ENCODE results near the gene LY6G6D. TPM values are rescaled to one million over a fixed set of nuclear protein-coding genes. Genes with fewer than 3 reads are reported as not detected.

The LY6G6D gene
- total RNA-seq, 2 experiments from 2014 or later = not detected

- Mint-ChIP-seq H3K27ac (peak overlapping the region; percentile 58), H3K27me3 (no peaks in the 10 kb centered on the region), H3K4me1 (peaks cover 60% of the 10 kb centered on the region), H3K36me3 (peaks cover 22% of the 10 kb centered on the region), H3K4me3 (no peak overlapping the region), H3K9me3 (ENCODE audit: low read depth) (no peaks in the 10 kb centered on the region)
- CTCF ChIA-PET = interaction anchor here (0.7 to 4.9 kb wide), 6 partner anchors 9 to 86 kb away, joined by 3 to 60 read pairs (median 3); partner anchors contain the start of genes CLIC1 and MSH5
- ATAC-seq = no peak
- DNase-seq = no peak
Measured at GRCh38 chr6:31727034-31727716, 12.0 kb downstream of the LY6G6D start.

GRCh38 chr6:31727717-31728671 is 12.8 kb downstream of the LY6G6D start:
- H3K27ac Mint-ChIP-seq = peak overlapping the region; percentile 58
- DNase-seq (no peak), ATAC-seq (no peak)
- no peaks in the 10 kb centered on the region for H3K27me3 Mint-ChIP-seq
- peak overlapping the region; percentile 39 for H3K4me3 Mint-ChIP-seq
- H3K9me3 Mint-ChIP-seq (ENCODE audit: low read depth) = no peaks in the 10 kb centered on the region
- H3K36me3 Mint-ChIP-seq = peaks cover 27% of the 10 kb centered on the region
- H3K4me1 Mint-ChIP-seq = peaks cover 60% of the 10 kb centered on the region
- CTCF ChIA-PET = interaction anchor here (0.6 to 4.9 kb wide), 10 partner anchors 10 to 90 kb away, joined by 3 to 60 read pairs (median 3); partner anchors contain the start of genes CLIC1 and MSH5

GRCh38 chr6:31728767-31729514 is 13.8 kb downstream of the LY6G6D start, which contains the start of gene DDAH2:
Gene DDAH2 (minus strand): TSS chr6:31729299. CDS start chr6:31729161, 138 bp downstream.
- ATAC-seq (peak; percentile 10), DNase-seq (no peak)
- peak within 1 kb of the TSS; percentile 86 for H3K4me3 Mint-ChIP-seq
- no peaks in the 10 kb centered on the region for H3K27me3 Mint-ChIP-seq
- CTCF ChIA-PET = interaction anchor here (0.6 to 5.3 kb wide), 17 partner anchors 10 to 102 kb away, joined by 3 to 60 read pairs (median 6); partner anchors contain the start of genes C6orf47, CLIC1, HSPA1B and LSM2
- no peaks in the 10 kb centered on the region for H3K9me3 Mint-ChIP-seq (ENCODE audit: low read depth)
- peaks cover 36% of the 10 kb centered on the region for H3K36me3 Mint-ChIP-seq
- peaks cover 63% of the 10 kb centered on the region for H3K4me1 Mint-ChIP-seq
- peak within 1 kb of the TSS; percentile 80 for H3K27ac Mint-ChIP-seq

- Mint-ChIP-seq H3K9me3 (ENCODE audit: low read depth) (no peaks in the 10 kb centered on the region), H3K36me3 (peaks cover 42% of the 10 kb centered on the region), H3K4me3 (peak overlapping the region; percentile 86), H3K4me1 (peaks cover 65% of the 10 kb centered on the region), H3K27me3 (no peaks in the 10 kb centered on the region), H3K27ac (peak overlapping the region; percentile 80)
- ATAC-seq (peak; percentile 72), DNase-seq (peak; percentile 87)
- CTCF ChIA-PET = interaction anchor here (0.6 to 5.3 kb wide), 17 partner anchors 10 to 188 kb away, joined by 3 to 60 read pairs (median 6); partner anchors contain the start of genes C6orf47, CLIC1, DDX39B and HSPA1B
Measured at GRCh38 chr6:31729515-31729978, 14.4 kb downstream of the LY6G6D start.

GRCh38 chr6:31729979-31730630 is 15.0 kb downstream of the LY6G6D start:
- Mint-ChIP-seq H3K9me3 (ENCODE audit: low read depth) (no peaks in the 10 kb centered on the region), H3K27me3 (no peaks in the 10 kb centered on the region), H3K4me3 (peak overlapping the region; percentile 86), H3K27ac (peak overlapping the region; percentile 80), H3K36me3 (peaks cover 47% of the 10 kb centered on the region), H3K4me1 (peaks cover 66% of the 10 kb centered on the region)
- ATAC-seq = peak; percentile 62
- CTCF ChIA-PET = interaction anchor here (0.6 to 5.3 kb wide), 20 partner anchors 9 to 189 kb away, joined by 3 to 60 read pairs (median 5); partner anchors contain the start of genes ABHD16A, C6orf47, CLIC1 and DDX39B
- peak; percentile 80 for DNase-seq

GRCh38 chr6:31730631-31731086 is 15.5 kb downstream of the LY6G6D start:
- peak overlapping the region; percentile 80 for H3K27ac Mint-ChIP-seq
- H3K36me3 Mint-ChIP-seq = peaks cover 50% of the 10 kb centered on the region
- no peak for ATAC-seq

GRCh38 chr6:31732029-31732428 is 16.9 kb downstream of the LY6G6D start:
- Mint-ChIP-seq H3K36me3 (peaks cover 50% of the 10 kb centered on the region), H3K4me3 (no peak overlapping the region), H3K9me3 (ENCODE audit: low read depth) (no peaks in the 10 kb centered on the region), H3K27me3 (no peaks in the 10 kb centered on the region), H3K27ac (peak overlapping the region; percentile 43), H3K4me1 (peaks cover 56% of the 10 kb centered on the region)
- DNase-seq = no peak
- no peak for ATAC-seq
- CTCF ChIA-PET = interaction anchor here (0.9 to 5.3 kb wide), 4 partner anchors 38 to 185 kb away, joined by 3 to 51 read pairs (median 6); partner anchors contain the start of gene ATP6V1G2

More at GRCh38 chr6:31730631-31731086, 15.5 kb downstream of the LY6G6D start:
- H3K27me3 Mint-ChIP-seq = no peaks in the 10 kb centered on the region
- no peaks in the 10 kb centered on the region for H3K9me3 Mint-ChIP-seq (ENCODE audit: low read depth)
- peaks cover 64% of the 10 kb centered on the region for H3K4me1 Mint-ChIP-seq
- H3K4me3 Mint-ChIP-seq = peak overlapping the region; percentile 86
- CTCF ChIA-PET = interaction anchor here (0.9 to 5.3 kb wide), 13 partner anchors 9 to 101 kb away, joined by 3 to 60 read pairs (median 6); partner anchors contain the start of genes ABHD16A, C6orf47, CLIC1 and GPANK1
- no peak for DNase-seq

DNA sequence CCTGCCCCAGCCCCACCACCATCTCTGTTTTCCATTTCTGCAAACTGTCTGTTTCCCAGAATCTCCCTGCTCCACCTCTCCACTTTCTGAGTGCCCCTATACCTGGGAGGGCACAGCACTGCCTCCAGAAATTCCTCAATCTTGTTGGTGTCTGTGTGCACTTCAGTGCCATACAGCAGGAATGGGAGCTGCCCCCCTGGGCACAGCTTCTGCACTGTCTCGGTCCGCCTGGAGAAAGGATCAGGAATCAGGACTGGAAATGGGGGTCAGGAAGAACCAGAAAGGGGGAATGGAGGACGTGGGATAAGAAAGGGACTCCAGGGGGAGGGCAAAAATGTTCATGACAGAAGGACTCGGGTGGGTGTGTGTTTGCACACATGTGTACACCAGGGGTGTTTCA is 18.6 kb downstream of the LY6G6D start:
- DNase-seq (no peak), ATAC-seq (no peak)
- Mint-ChIP-seq H3K27ac (peak overlapping the region; percentile 96), H3K27me3 (no peaks in the 10 kb centered on the region), H3K36me3 (peaks cover 47% of the 10 kb centered on the region), H3K4me3 (peak overlapping the region; percentile 91), H3K4me1 (peaks cover 64% of the 10 kb centered on the region), H3K9me3 (ENCODE audit: low read depth) (no peaks in the 10 kb centered on the region)
- CTCF ChIA-PET = interaction anchor here (2.0 to 5.3 kb wide), 2 partner anchors 36 to 98 kb away, joined by 8 to 51 read pairs; no protein-coding TSS in a partner anchor

GRCh38 chr6:31734247-31734820 is 19.2 kb downstream of the LY6G6D start:
- peak overlapping the region; percentile 91 for H3K4me3 Mint-ChIP-seq

DNA sequence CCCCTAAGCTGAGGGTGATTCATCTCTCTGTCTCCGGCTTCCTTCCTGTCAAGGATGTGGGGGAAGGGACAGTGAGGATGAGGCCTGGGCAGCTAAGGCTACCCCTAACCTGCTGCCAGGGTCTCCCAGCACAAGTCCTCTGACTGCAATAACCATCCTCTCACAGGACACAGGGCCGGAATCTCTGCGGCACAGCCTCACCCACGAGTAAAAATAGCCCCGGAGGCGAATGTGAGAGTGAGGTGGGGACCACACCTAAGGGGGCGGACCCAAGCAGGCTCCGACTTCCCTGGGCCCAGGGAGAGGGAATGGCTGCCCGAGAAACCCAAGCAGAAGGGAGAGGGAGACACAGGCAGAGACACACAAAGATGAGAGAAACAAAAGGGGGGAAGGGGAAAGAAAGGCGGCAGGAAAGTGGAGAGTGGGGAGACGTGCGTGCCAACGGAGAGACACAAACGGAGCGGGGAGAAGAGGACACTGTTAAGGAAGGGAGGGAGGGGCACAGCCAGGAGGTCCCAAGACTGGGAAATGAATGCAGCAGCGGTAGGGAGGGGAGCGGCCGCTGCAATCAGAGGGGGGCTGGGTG is 19.8 kb downstream of the LY6G6D start:
- peak overlapping the region; percentile 91 for H3K4me3 Mint-ChIP-seq
- no peaks in the 10 kb centered on the region for H3K9me3 Mint-ChIP-seq (ENCODE audit: low read depth)
- H3K4me1 Mint-ChIP-seq = peaks cover 67% of the 10 kb centered on the region
- ATAC-seq (peak; percentile 40), DNase-seq (peak; percentile 85)
- H3K27me3 Mint-ChIP-seq = no peaks in the 10 kb centered on the region
- H3K36me3 Mint-ChIP-seq = peaks cover 47% of the 10 kb centered on the region
- H3K27ac Mint-ChIP-seq = peak overlapping the region; percentile 96
- CTCF ChIA-PET = interaction anchor here (0.7 to 4.5 kb wide), 10 partner anchors 12 to 129 kb away, joined by 3 to 40 read pairs (median 3); partner anchors contain the start of genes LY6G5C, MPIG6B and VARS1

More at GRCh38 chr6:31734247-31734820, 19.2 kb downstream of the LY6G6D start:
- CTCF ChIA-PET = interaction anchor here (1.0 to 4.5 kb wide), 5 partner anchors 11 to 130 kb away, joined by 3 to 40 read pairs (median 3); partner anchors contain the start of gene MPIG6B
- ATAC-seq = no peak
- no peak for DNase-seq
- peaks cover 65% of the 10 kb centered on the region for H3K4me1 Mint-ChIP-seq
- peak overlapping the region; percentile 96 for H3K27ac Mint-ChIP-seq
- H3K27me3 Mint-ChIP-seq = no peaks in the 10 kb centered on the region
- peaks cover 47% of the 10 kb centered on the region for H3K36me3 Mint-ChIP-seq
- no peaks in the 10 kb centered on the region for H3K9me3 Mint-ChIP-seq (ENCODE audit: low read depth)
